Trophoblast cell (in vitro differentiated cells and primary cell): Measurements from ENCODE around the gene LRMDA.

Source experiments
- DNase-seq, 2 donors: peaks; one replicate each; pipeline ENCODE4 v3.0.0-alpha.2; 2016
- H2AFZ ChIP-seq: 2 replicates; pipeline ENCODE4 v1.6.1; 2013; ENCODE audit warnings: low read length, moderate library complexity, mild to moderate bottlenecking; ENCODE audit not compliant: insufficient read depth, poor library complexity
- H2AK5ac ChIP-seq: 2 replicates; pipeline ENCODE4 v1.6.1; 2013; ENCODE audit warnings: mild to moderate bottlenecking, low read length
- H2BK120ac ChIP-seq: 2 replicates; pipeline ENCODE4 v1.6.1; 2013; ENCODE audit warnings: low read length, mild to moderate bottlenecking, moderate library complexity; ENCODE audit not compliant: insufficient read depth, poor library complexity
- H2BK12ac ChIP-seq: 2 replicates; pipeline ENCODE4 v1.6.1; 2013; ENCODE audit warnings: mild to moderate bottlenecking, low read length, moderate library complexity
- H2BK5ac ChIP-seq: 2 replicates; pipeline ENCODE4 v1.6.1; 2013; ENCODE audit warnings: low read length, low read depth, moderate library complexity, mild to moderate bottlenecking; ENCODE audit not compliant: poor library complexity
- H3K14ac ChIP-seq: 2 replicates; pipeline ENCODE4 v1.6.1; 2013; ENCODE audit warnings: mild to moderate bottlenecking, low read length
- H3K18ac ChIP-seq: 2 replicates; pipeline ENCODE4 v1.6.1; 2013; ENCODE audit warnings: mild to moderate bottlenecking, low read length
- H3K23ac ChIP-seq: 2 replicates; pipeline ENCODE4 v1.6.1; 2013; ENCODE audit warnings: low read length
- H3K27ac ChIP-seq: 2 replicates; pipeline ENCODE4 v1.5.1; 2013; ENCODE audit warnings: low read depth, mild to moderate bottlenecking, inconsistent platforms, low read length, moderate library complexity
- H3K27me3 ChIP-seq: 2 replicates; pipeline ENCODE4 v1.6.1; 2013; ENCODE audit warnings: inconsistent platforms, mild to moderate bottlenecking, low read length, moderate library complexity; ENCODE audit not compliant: insufficient read depth
- H3K36me3 ChIP-seq, 2 experiments: 1 replicate in 1 of 2; 2 replicates in 1 of 2; pipeline ENCODE4 v1.6.1; 2013; ENCODE audit warnings: low read length in 2 of 2, mild to moderate bottlenecking in 2 of 2, moderate library complexity in 1 of 2; ENCODE audit not compliant: insufficient read depth in 2 of 2, control insufficient read depth in 1 of 2
- H3K4ac ChIP-seq: 2 replicates; pipeline ENCODE4 v1.6.1; 2013; ENCODE audit warnings: low read depth, mild to moderate bottlenecking, low read length, moderate library complexity
- H3K4me1 ChIP-seq, 2 experiments: 1 replicate in 1 of 2; 2 replicates in 1 of 2; pipeline ENCODE4 v1.6.1; 2013; ENCODE audit warnings: low read length in 2 of 2, mild to moderate bottlenecking in 2 of 2, moderate library complexity in 1 of 2; ENCODE audit not compliant: insufficient read depth in 2 of 2, control insufficient read depth in 1 of 2
- H3K4me2 ChIP-seq: 2 replicates; pipeline ENCODE4 v1.6.1; 2013; ENCODE audit warnings: inconsistent platforms, mild to moderate bottlenecking, low read length, moderate library complexity
- H3K4me3 ChIP-seq: 2 replicates; pipeline ENCODE4 v1.5.1; 2013; ENCODE audit warnings: mild to moderate bottlenecking, low read depth, low read length, inconsistent platforms
- H3K79me1 ChIP-seq: one replicate; pipeline ENCODE4 v1.6.1; 2013; ENCODE audit warnings: low read length
- H3K79me2 ChIP-seq: 2 replicates; pipeline ENCODE4 v1.6.1; 2013; ENCODE audit warnings: low read length, mild to moderate bottlenecking; ENCODE audit not compliant: control insufficient read depth, insufficient read depth, poor library complexity
- H3K9ac ChIP-seq: 2 replicates; pipeline ENCODE4 v1.6.1; 2013; ENCODE audit warnings: mild to moderate bottlenecking, low read length
- H3K9me3 ChIP-seq: 2 replicates; pipeline ENCODE4 v1.6.1; 2013; ENCODE audit warnings: low read depth, mild to moderate bottlenecking, control low read depth, inconsistent platforms, low read length; ENCODE audit not compliant: insufficient read depth
- H4K12ac ChIP-seq: 2 replicates; pipeline ENCODE4 v1.6.1; 2013; ENCODE audit warnings: low read depth, mild to moderate bottlenecking, low read length, moderate library complexity
- H4K8ac ChIP-seq: 2 replicates; pipeline ENCODE4 v1.6.1; 2013; ENCODE audit warnings: low read depth, mild to moderate bottlenecking, low read length, moderate library complexity
- H4K91ac ChIP-seq: one replicate; pipeline ENCODE4 v1.6.1; 2013; ENCODE audit warnings: low read depth, mild to moderate bottlenecking, low read length, moderate library complexity
- WGBS: extraction: QIAGEN DNeasy Blood & Tissue Kit; methylation state at CpG from one replicate; pipeline ENCODE4 v1.1.7; 2013; ENCODE audit warnings: missing lambda C conversion rate; ENCODE audit not compliant: insufficient read length, insufficient coverage; ENCODE audit errors: extremely low coverage; 5-methylcytosine and 5-hydroxymethylcytosine counted together

The LRMDA gene

GRCh38 chr10:76175533-76176165 is 744.2 kb downstream of the LRMDA start:
- Histone ChIP-seq H2AK5ac (no peak overlapping the region), H3K36me3 (no peaks in the 10 kb centered on the region), H3K14ac (no peak overlapping the region), H3K18ac (no peak overlapping the region), H3K23ac (no peak overlapping the region), H3K9me3 (no peaks in the 10 kb centered on the region), H2BK12ac (no peak overlapping the region), H3K79me2 (no peaks in the 10 kb centered on the region), H3K4me3 (no peak overlapping the region), H3K4me1 (peaks cover 5 to 8% of the 10 kb centered on the region in 2 experiments), H4K91ac (no peak overlapping the region), H3K4ac (no peak overlapping the region), H3K27me3 (no peaks in the 10 kb centered on the region), H4K8ac (no peak overlapping the region), H3K9ac (no peak overlapping the region), H3K4me2 (no peak overlapping the region), H4K12ac (no peak overlapping the region), H3K79me1 (no peaks in the 10 kb centered on the region), H2BK5ac (no peak overlapping the region), H2BK120ac (no peak overlapping the region), H3K27ac (no peak overlapping the region), H2AFZ (no peak overlapping the region)
- WGBS: no CpG with 5 or more reads among the region's 9 CpGs
- DNase-seq: no peak

- Histone ChIP-seq H3K27me3 (no peaks in the 10 kb centered on the region), H4K8ac (no peak overlapping the region), H3K4me2 (no peak overlapping the region), H4K12ac (no peak overlapping the region), H3K4ac (no peak overlapping the region), H2BK120ac (no peak overlapping the region), H2BK5ac (no peak overlapping the region), H2AK5ac (no peak overlapping the region), H3K23ac (no peak overlapping the region), H3K9ac (no peak overlapping the region), H4K91ac (no peak overlapping the region), H3K36me3 (no peaks in the 10 kb centered on the region), H3K18ac (no peak overlapping the region), H2AFZ (no peak overlapping the region), H3K14ac (no peak overlapping the region), H3K9me3 (no peaks in the 10 kb centered on the region), H3K27ac (no peak overlapping the region), H3K79me2 (no peaks in the 10 kb centered on the region), H2BK12ac (peak overlapping the region; percentile 19), H3K4me3 (no peak overlapping the region), H3K79me1 (no peaks in the 10 kb centered on the region), H3K4me1 (peaks cover 5 to 8% of the 10 kb centered on the region in 2 experiments)
- no CpG with 5 or more reads among the region's 9 CpGs for WGBS
- no peak for DNase-seq
These were observed 744.7 kb downstream of the LRMDA start for GRCh38 chr10:76176166-76176550.

GRCh38 chr10:76177936-76178335 is 746.5 kb downstream of the LRMDA start:
- Histone ChIP-seq H3K27ac (no peak overlapping the region), H3K14ac (no peak overlapping the region), H4K8ac (no peak overlapping the region), H4K12ac (no peak overlapping the region), H2BK5ac (no peak overlapping the region), H3K4ac (no peak overlapping the region), H3K27me3 (no peaks in the 10 kb centered on the region), H3K23ac (no peak overlapping the region), H2BK120ac (peak overlapping the region; percentile 5), H3K9ac (no peak overlapping the region), H3K79me1 (no peaks in the 10 kb centered on the region), H3K4me2 (no peak overlapping the region), H2BK12ac (peak overlapping the region; percentile 45), H2AK5ac (no peak overlapping the region), H4K91ac (no peak overlapping the region), H3K4me1 (peaks cover 5 to 8% of the 10 kb centered on the region in 2 experiments), H3K79me2 (no peaks in the 10 kb centered on the region), H2AFZ (no peak overlapping the region), H3K4me3 (no peak overlapping the region), H3K36me3 (no peaks in the 10 kb centered on the region), H3K18ac (no peak overlapping the region), H3K9me3 (peaks cover 2% of the 10 kb centered on the region)
- WGBS: no CpG with 5 or more reads among the region's 2 CpGs
- DNase-seq: no peak

DNA sequence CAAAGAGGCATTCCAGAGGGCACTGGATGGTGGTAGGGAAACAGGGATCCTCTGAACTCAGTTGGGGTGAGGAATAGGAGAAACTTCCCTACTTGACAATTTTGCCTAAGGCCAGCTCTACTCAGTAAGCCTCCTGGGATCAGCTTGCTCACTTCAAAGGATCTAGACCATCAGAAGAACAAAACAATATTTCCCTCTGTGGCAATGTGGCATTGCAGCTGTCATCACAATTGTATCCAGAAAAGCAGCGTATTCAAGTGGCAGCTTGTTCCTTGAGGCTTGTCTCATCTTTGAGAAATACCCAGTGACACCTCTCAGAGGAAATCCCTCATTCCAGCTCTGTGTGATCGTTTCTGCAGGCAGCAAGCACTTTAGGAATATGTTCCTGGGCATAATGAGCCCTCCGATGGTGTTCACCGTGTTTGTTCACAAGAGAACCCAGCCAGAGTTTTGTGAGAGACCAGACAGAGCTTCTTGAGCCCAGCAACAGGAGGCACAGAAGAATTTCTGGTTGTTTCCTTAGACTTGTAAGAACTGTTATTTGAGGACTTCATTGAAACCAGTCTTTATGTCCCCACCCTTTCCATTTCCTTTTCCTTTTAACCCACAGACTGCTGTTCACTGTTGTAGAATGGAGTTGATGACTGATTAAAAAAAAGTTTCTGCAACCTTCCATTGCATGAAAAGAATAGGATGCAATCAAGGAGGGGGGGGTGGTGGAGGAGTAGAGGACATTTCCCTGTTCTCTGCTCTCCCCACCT is 747.3 kb downstream of the LRMDA start:
- H2AK5ac ChIP-seq: no peak overlapping the region
- H3K9me3 ChIP-seq: peaks cover 2% of the 10 kb centered on the region
- H4K8ac ChIP-seq: no peak overlapping the region
- H3K27me3 ChIP-seq: no peaks in the 10 kb centered on the region
- H4K91ac ChIP-seq: no peak overlapping the region
- H3K27ac ChIP-seq: no peak overlapping the region
- no CpG with 5 or more reads among the region's 4 CpGs for WGBS
- no peak overlapping the region for H3K23ac ChIP-seq
- no peak overlapping the region for H2BK5ac ChIP-seq
- no peak overlapping the region for H3K4me2 ChIP-seq
- H3K4ac ChIP-seq: no peak overlapping the region
- peaks cover 5 to 8% of the 10 kb centered on the region in 2 experiments for H3K4me1 ChIP-seq
- H3K18ac ChIP-seq: no peak overlapping the region
- no peak for DNase-seq
- no peak overlapping the region for H3K14ac ChIP-seq
- H2AFZ ChIP-seq: no peak overlapping the region
- no peaks in the 10 kb centered on the region for H3K79me1 ChIP-seq
- H3K79me2 ChIP-seq: no peaks in the 10 kb centered on the region
- H4K12ac ChIP-seq: no peak overlapping the region
- no peak overlapping the region for H3K4me3 ChIP-seq
- no peak overlapping the region for H2BK12ac ChIP-seq
- H3K9ac ChIP-seq: no peak overlapping the region
- H3K36me3 ChIP-seq: no peaks in the 10 kb centered on the region
- no peak overlapping the region for H2BK120ac ChIP-seq
